ENCODE results near the gene MED4. TPM values are rescaled to one million over a fixed set of nuclear protein-coding genes. Genes with fewer than 3 reads are reported as not detected.

The MED4 gene, protein sequence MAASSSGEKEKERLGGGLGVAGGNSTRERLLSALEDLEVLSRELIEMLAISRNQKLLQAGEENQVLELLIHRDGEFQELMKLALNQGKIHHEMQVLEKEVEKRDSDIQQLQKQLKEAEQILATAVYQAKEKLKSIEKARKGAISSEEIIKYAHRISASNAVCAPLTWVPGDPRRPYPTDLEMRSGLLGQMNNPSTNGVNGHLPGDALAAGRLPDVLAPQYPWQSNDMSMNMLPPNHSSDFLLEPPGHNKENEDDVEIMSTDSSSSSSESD
- 66.1 TPM for polyA plus RNA-seq (2013, experiment 1 of 4)
- polyA plus RNA-seq (2013, experiment 2 of 4): 71.4 TPM
- 53.4 TPM for polyA plus RNA-seq (2013, experiment 3 of 4)
- 62.7 TPM for polyA plus RNA-seq (2013, experiment 4 of 4)

DNA sequence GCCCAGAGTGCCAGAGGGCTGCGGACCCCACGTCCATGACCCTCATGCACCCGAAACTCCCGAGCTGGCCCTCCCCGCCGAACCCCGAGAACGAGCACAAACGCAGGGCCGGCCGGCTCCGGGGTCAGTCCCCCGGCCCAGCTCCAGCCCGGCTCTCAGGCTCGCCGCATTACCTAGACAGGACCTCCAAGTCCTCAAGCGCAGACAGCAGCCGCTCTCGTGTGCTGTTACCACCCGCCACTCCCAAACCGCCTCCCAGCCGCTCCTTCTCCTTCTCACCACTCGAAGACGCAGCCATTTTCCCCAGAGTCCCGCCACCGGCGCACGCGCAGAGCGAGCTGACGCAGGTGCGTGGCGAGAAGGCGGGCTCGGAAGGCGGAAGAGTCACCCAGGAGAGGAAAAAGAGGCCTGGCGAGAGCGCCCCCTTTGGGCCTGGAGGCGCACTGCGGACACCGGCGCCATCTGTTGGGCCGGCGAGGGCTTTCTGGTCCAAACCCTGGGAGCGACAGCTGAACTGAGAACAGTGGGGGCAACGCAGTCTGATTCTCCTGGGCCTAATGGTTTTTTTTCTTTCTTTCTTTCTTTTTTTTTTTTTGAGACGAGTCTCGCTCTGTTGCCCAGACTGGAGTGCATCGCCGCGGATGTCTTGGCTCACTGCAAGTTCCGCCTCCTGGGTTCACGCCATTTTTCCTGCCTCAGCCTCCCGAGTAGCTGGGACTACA lies at the start of gene MED4:
MED4 (minus strand) TSS at position 324 of the 722 bp plus-strand sequence; CDS start at position 298, 26 bp downstream.
- WGBS, 2 experiments: 14 to 15% methylated on average over 54 of the region's 54 CpGs
- Histone ChIP-seq H3K27ac (ENCODE audit: insufficient read depth, low read depth, low read length, poor library complexity, severe bottlenecking) (no peak within 1 kb of the TSS), H3K4me1 (ENCODE audit: control insufficient read depth, insufficient read depth, low read length) (peaks cover 5% of the 10 kb centered on the region), H3K9me3 (ENCODE audit: control insufficient read depth, low read length) (no peaks in the 10 kb centered on the region), H3K27me3 (ENCODE audit: control insufficient read depth, insufficient read depth, low read length, poor library complexity, severe bottlenecking) (no peaks in the 10 kb centered on the region), H3K4me3 (ENCODE audit: insufficient read depth, low read depth, low read length) (peak within 1 kb of the TSS; percentile 64), H3K36me3 (ENCODE audit: control insufficient read depth, insufficient read depth, low read length) (no peaks in the 10 kb centered on the region)

DNA sequence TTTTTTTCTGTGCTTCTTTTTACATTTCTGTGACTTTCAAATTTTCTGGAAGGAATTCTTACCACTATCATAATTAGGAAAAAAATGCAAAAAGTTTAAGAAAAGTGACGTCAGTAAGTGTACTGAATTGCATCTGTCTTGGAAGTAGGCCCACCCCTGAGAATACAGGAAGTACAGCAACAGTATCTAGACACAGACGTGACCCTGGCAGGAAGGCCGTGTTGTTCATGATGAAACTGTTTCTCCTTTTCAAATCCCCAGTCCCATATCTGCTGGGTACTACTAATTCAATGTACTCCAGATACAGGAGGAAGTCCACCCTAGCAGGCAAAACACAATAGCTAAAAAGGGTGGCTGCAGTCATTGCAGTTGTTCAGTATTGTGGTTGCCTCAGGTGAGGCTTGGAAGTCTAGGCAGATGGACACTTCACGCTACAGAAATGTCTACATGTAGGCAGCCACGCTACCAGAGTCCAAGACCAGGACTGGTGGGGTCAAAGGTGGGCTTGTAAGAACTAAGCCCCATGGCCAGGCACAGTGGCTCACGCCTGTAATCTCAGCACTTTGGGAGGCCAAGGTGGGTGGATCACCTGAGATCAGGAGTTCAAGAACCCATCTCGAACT lies 49.6 kb upstream of the MED4 start:
- Histone ChIP-seq H3K4me3 (ENCODE audit: insufficient read depth, low read depth, low read length) (no peak overlapping the region), H3K9me3 (ENCODE audit: control insufficient read depth, low read length) (no peaks in the 10 kb centered on the region), H3K27ac (ENCODE audit: insufficient read depth, low read depth, low read length, poor library complexity, severe bottlenecking) (no peak overlapping the region), H3K4me1 (ENCODE audit: control insufficient read depth, insufficient read depth, low read length) (no peaks in the 10 kb centered on the region), H3K36me3 (ENCODE audit: control insufficient read depth, insufficient read depth, low read length) (no peaks in the 10 kb centered on the region), H3K27me3 (ENCODE audit: control insufficient read depth, insufficient read depth, low read length, poor library complexity, severe bottlenecking) (no peaks in the 10 kb centered on the region)
- WGBS, 2 experiments: 89 to 92% methylated on average over 7 of the region's 7 CpGs

DNA sequence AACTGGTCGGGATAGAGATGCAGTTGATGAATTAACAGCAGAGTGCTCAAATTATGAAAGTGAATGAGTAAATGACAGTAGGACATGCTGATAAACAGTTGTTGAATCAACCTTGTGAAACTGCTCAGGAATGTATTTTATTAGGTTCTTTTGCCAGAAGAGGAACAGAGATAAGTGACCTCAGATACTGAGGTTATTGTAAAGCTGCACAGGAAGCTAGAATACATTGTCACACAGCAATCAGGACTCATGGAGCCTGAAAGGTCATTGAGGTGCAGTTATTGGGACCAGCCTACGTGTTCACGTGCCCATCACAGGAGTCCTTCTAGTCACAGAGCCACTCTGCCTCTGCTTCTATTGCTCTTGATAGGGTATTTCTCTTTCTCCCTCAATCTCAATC lies 47.5 kb upstream of the MED4 start:
- Histone ChIP-seq H3K27me3 (ENCODE audit: control insufficient read depth, insufficient read depth, low read length, poor library complexity, severe bottlenecking) (no peaks in the 10 kb centered on the region), H3K4me3 (ENCODE audit: insufficient read depth, low read depth, low read length) (no peak overlapping the region), H3K9me3 (ENCODE audit: control insufficient read depth, low read length) (no peaks in the 10 kb centered on the region), H3K4me1 (ENCODE audit: control insufficient read depth, insufficient read depth, low read length) (no peaks in the 10 kb centered on the region), H3K27ac (ENCODE audit: insufficient read depth, low read depth, low read length, poor library complexity, severe bottlenecking) (no peak overlapping the region), H3K36me3 (ENCODE audit: control insufficient read depth, insufficient read depth, low read length) (no peaks in the 10 kb centered on the region)
- WGBS, 2 experiments: 95 to 99% methylated on average over 3 of the region's 3 CpGs

DNA sequence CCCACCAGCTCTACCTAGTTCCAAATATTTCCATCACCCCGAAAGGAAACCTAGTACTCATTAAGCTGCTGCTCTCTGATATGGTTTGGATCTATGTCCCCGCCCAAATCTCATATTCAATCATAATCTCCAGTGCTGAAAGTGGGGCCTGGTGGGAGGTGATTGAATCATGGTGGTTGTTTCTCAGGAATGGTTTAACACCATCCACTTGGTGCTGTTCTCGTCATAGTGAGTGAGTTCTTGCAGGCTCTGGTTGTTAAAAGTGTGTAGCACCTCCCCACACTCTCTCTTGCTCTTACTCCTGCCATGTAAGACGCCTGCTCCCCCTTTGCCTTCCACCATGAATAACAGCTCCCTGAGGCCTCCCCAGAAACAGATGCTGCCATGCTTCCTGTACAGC lies 43.4 kb upstream of the MED4 start:
- no peak overlapping the region for H3K27ac ChIP-seq (ENCODE audit: insufficient read depth, low read depth, low read length, poor library complexity, severe bottlenecking)
- H3K9me3 ChIP-seq (ENCODE audit: control insufficient read depth, low read length): no peaks in the 10 kb centered on the region
- no peaks in the 10 kb centered on the region for H3K27me3 ChIP-seq (ENCODE audit: control insufficient read depth, insufficient read depth, low read length, poor library complexity, severe bottlenecking)
- 86 to 95% methylated on average over 2 to 4 of the region's 4 CpGs for WGBS, 2 experiments
- H3K4me1 ChIP-seq (ENCODE audit: control insufficient read depth, insufficient read depth, low read length): no peaks in the 10 kb centered on the region
- H3K4me3 ChIP-seq (ENCODE audit: insufficient read depth, low read depth, low read length): no peak overlapping the region
- H3K36me3 ChIP-seq (ENCODE audit: control insufficient read depth, insufficient read depth, low read length): no peaks in the 10 kb centered on the region

DNA sequence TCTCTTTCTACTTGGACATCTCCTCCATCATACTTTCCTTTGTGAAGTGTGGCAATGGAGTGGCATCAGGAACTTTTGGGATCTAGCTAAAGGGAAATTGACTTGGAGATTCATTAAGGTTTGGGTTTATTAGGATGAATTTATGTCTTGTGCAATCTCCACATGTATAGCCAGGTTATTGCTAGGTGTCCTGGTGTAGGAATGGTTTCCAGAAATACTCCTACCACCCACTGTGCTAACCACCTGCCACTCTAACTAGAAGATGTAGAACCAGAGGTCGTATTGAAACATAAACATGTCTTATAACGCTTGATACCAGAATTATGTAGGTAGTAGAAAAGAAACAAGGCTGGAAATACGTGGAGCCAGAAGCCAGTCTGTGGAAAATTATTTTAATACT lies 38.1 kb upstream of the MED4 start:
- Histone ChIP-seq H3K4me1 (ENCODE audit: control insufficient read depth, insufficient read depth, low read length) (no peaks in the 10 kb centered on the region), H3K4me3 (ENCODE audit: insufficient read depth, low read depth, low read length) (no peak overlapping the region), H3K27me3 (ENCODE audit: control insufficient read depth, insufficient read depth, low read length, poor library complexity, severe bottlenecking) (no peaks in the 10 kb centered on the region), H3K27ac (ENCODE audit: insufficient read depth, low read depth, low read length, poor library complexity, severe bottlenecking) (no peak overlapping the region), H3K36me3 (ENCODE audit: control insufficient read depth, insufficient read depth, low read length) (no peaks in the 10 kb centered on the region), H3K9me3 (ENCODE audit: control insufficient read depth, low read length) (no peaks in the 10 kb centered on the region)
- 87 to 92% methylated on average over 3 of the region's 3 CpGs for WGBS, 2 experiments

DNA sequence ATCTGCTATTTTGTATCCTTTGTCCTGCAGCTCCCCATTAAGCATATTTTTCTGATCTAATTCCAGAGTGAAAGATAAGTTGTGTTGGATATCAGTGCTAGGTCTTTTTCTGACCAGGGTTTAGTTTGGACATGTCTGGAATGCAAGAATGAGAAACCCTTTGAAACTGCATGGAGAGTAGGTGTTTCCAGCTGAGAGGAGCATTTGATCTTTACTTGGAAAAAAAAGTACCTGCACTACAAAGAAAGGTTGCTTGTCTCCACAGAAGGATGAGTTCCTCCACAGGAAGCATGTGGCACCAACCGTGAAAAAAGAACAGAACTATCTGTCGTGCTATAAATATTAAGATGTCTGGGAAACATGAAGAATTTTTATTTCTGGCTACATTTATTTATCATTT lies 36.6 kb upstream of the MED4 start:
- no peaks in the 10 kb centered on the region for H3K36me3 ChIP-seq (ENCODE audit: control insufficient read depth, insufficient read depth, low read length)
- 51 to 86% methylated on average over 2 of the region's 2 CpGs for WGBS, 2 experiments
- no peak overlapping the region for H3K27ac ChIP-seq (ENCODE audit: insufficient read depth, low read depth, low read length, poor library complexity, severe bottlenecking)
- H3K4me1 ChIP-seq (ENCODE audit: control insufficient read depth, insufficient read depth, low read length): peaks cover 5% of the 10 kb centered on the region
- H3K4me3 ChIP-seq (ENCODE audit: insufficient read depth, low read depth, low read length): no peak overlapping the region
- no peaks in the 10 kb centered on the region for H3K27me3 ChIP-seq (ENCODE audit: control insufficient read depth, insufficient read depth, low read length, poor library complexity, severe bottlenecking)
- H3K9me3 ChIP-seq (ENCODE audit: control insufficient read depth, low read length): no peaks in the 10 kb centered on the region

DNA sequence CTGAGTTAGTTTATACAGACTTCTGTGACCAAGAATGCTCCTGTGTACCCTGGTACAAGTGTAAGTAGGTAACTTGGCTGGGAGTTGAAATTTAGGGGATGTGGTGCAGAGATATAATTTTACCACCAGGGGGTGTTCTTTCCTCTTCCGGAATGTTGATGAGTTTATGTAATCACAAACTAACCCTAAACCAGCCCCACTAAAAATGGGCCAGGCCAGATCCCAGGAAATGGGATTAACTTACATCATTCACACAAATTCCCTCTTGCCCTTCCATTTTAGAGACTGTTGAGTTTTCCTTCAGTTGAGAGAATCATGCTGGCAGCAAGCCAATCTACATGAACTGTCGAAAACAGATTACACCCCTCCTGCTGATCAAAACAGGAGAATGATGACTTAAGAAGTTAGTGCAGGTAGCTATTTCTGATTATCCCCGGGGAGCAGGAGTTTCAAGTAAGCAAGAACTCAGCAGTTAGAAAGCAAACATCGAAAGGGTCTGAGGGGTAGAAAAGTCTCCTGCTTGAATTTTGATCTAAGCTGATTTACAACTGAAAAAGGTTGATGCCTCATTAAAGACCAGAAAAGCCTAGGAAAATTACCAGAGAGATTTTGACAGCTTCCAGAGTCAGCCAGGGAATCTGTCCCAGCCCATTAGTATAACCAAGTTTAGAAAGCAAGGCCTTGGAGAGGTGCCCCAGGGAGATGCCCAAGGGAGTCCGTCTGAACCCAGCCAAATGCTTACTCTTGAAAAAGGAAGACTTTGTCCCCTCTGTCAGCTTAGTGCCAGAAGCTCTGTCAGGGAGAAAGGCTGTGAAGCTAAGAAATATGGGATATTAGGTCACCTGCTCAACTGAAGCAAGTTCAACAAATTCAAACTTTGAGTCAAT lies 32.3 kb upstream of the MED4 start:
- H3K4me1 ChIP-seq (ENCODE audit: control insufficient read depth, insufficient read depth, low read length): peaks cover 5% of the 10 kb centered on the region
- H3K27me3 ChIP-seq (ENCODE audit: control insufficient read depth, insufficient read depth, low read length, poor library complexity, severe bottlenecking): no peaks in the 10 kb centered on the region
- H3K27ac ChIP-seq (ENCODE audit: insufficient read depth, low read depth, low read length, poor library complexity, severe bottlenecking): no peak overlapping the region
- 38 to 42% methylated on average over 4 to 5 of the region's 5 CpGs for WGBS, 2 experiments
- H3K36me3 ChIP-seq (ENCODE audit: control insufficient read depth, insufficient read depth, low read length): no peaks in the 10 kb centered on the region
- no peak overlapping the region for H3K4me3 ChIP-seq (ENCODE audit: insufficient read depth, low read depth, low read length)
- no peaks in the 10 kb centered on the region for H3K9me3 ChIP-seq (ENCODE audit: control insufficient read depth, low read length)

DNA sequence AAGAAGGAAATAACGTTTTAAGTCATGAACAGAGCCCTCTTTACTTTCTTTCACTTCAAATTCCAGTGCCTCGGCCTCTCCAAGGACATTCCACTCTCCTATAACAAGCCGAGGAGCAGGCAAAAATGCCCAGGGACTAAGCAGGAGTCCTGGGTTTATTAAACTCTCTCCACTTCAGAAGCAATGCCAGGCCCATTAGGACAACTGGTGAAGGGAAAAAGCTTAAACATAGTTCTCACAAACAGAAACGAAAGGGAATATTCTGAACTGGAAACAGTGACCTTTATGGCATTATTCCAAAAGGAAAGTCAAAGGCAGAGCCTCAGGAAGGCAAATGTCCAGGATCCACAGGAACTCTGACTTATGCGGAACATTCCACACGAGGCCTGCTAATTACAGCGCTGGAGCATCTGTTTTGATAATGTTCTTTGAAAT lies 30.9 kb upstream of the MED4 start:
- Histone ChIP-seq H3K4me1 (ENCODE audit: control insufficient read depth, insufficient read depth, low read length) (peaks cover 5% of the 10 kb centered on the region), H3K4me3 (ENCODE audit: insufficient read depth, low read depth, low read length) (no peak overlapping the region), H3K9me3 (ENCODE audit: control insufficient read depth, low read length) (no peaks in the 10 kb centered on the region), H3K27me3 (ENCODE audit: control insufficient read depth, insufficient read depth, low read length, poor library complexity, severe bottlenecking) (no peaks in the 10 kb centered on the region), H3K27ac (ENCODE audit: insufficient read depth, low read depth, low read length, poor library complexity, severe bottlenecking) (no peak overlapping the region), H3K36me3 (ENCODE audit: control insufficient read depth, insufficient read depth, low read length) (no peaks in the 10 kb centered on the region)
- WGBS, 2 experiments: 91 to 92% methylated on average over 7 of the region's 7 CpGs

DNA sequence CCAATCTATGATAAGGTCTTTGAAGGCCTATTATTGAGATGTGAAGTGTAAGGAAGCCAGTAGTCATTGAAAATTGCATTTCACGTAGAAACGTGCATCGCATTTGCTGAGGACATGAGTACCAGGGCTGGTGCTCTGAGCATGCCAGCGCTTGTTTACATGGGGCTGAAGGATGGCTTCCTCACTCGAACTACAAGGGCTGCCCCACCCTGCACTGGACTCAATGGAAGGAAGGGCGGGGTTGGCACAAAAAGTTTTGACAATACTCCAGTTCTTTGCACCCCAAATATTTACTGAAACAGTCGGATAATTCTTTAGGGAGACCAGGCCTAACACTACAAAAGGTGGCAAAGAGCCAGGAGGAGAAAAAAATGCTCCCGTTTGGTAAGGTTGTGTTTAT lies 28.9 kb upstream of the MED4 start:
- Histone ChIP-seq H3K27ac (ENCODE audit: insufficient read depth, low read depth, low read length, poor library complexity, severe bottlenecking) (no peak overlapping the region), H3K9me3 (ENCODE audit: control insufficient read depth, low read length) (no peaks in the 10 kb centered on the region), H3K27me3 (ENCODE audit: control insufficient read depth, insufficient read depth, low read length, poor library complexity, severe bottlenecking) (no peaks in the 10 kb centered on the region), H3K4me1 (ENCODE audit: control insufficient read depth, insufficient read depth, low read length) (peaks cover 5% of the 10 kb centered on the region), H3K36me3 (ENCODE audit: control insufficient read depth, insufficient read depth, low read length) (no peaks in the 10 kb centered on the region), H3K4me3 (ENCODE audit: insufficient read depth, low read depth, low read length) (no peak overlapping the region)
- WGBS, 2 experiments: 94 to 95% methylated on average over 8 of the region's 8 CpGs
